ENCODE data around the gene MIB1. TPM values are rescaled to one million over a fixed set of nuclear protein-coding genes. Genes with fewer than 3 reads are reported as not detected.

Gene MIB1
- total and polyA plus RNA-seq, 2 experiments from 2014 or later: 10.8 to 56.7 TPM

GRCh38 chr18:21733011-21733410 is 7.6 kb upstream of the MIB1 start:
- Histone ChIP-seq H2AFZ (no peak overlapping the region), H3K4me1 (ENCODE audit: insufficient read depth) (peaks cover 9% of the 10 kb centered on the region), H3K9me2 (ENCODE audit: insufficient read depth) (no peaks in the 10 kb centered on the region), H3K79me2 (replicated peaks; ENCODE audit: insufficient read depth) (no peaks in the 10 kb centered on the region), H3K27me3 (ENCODE audit: insufficient read depth) (no peaks in the 10 kb centered on the region), H3F3A (replicated peaks; ENCODE audit: low read depth) (no peaks in the 10 kb centered on the region), H4K20me1 (replicated peaks; ENCODE audit: insufficient read depth) (no peaks in the 10 kb centered on the region), H3K4me2 (no peak overlapping the region), H3K4me3 (no peak overlapping the region), H3K27ac (ENCODE audit: low read depth) (no peak overlapping the region), H3K36me3 (ENCODE audit: insufficient read depth) (no peaks in the 10 kb centered on the region)
- Mint-ChIP-seq H3K27ac (no peak overlapping the region), H3K4me1 (peaks cover 14% of the 10 kb centered on the region; the same call in 2 of the 3 replicates), H3K4me3 (no peak overlapping the region), H3K9me3 (peaks cover 23% of the 10 kb centered on the region), H3K27me3 (ENCODE audit: insufficient read depth, low read depth, poor library complexity) (peaks cover 1% of the 10 kb centered on the region), H3K36me3 (ENCODE audit: low read depth) (peaks cover 12% of the 10 kb centered on the region)
- ATAC-seq (no peak), DNase-seq (ENCODE audit: low spot score) (no peak)
- TF ChIP-seq JUNB (IDR thresholded peaks at IDR 0.05; ENCODE audit: unreplicated experiment) (no peak), CTCF (conservative IDR thresholded peaks at IDR 0.05; ENCODE audit: low read depth in 2 of 2) (no peak), NANOG (IDR thresholded peaks at IDR 0.05; ENCODE audit: borderline replicate concordance) (no peak), STAT1 (IDR thresholded peaks at IDR 0.05; ENCODE audit: unreplicated experiment) (no peak), EZH2phosphoT487 (IDR thresholded peaks at IDR 0.05; ENCODE audit: unreplicated experiment) (no peak), CREB1 (CRISPR knock-in tag; IDR thresholded peaks at IDR 0.05; ENCODE audit: low read depth) (no peak), POLR2AphosphoS5 (IDR thresholded peaks at IDR 0.05; ENCODE audit: low read depth) (no peak), EZH2 (IDR thresholded peaks at IDR 0.05; ENCODE audit: low read depth, unreplicated experiment) (no peak), ZNF462 (CRISPR knock-in tag; IDR thresholded peaks at IDR 0.05) (no peak), ZNF331 (CRISPR knock-in tag; IDR thresholded peaks at IDR 0.05; ENCODE audit: low read depth) (no peak), REST (IDR thresholded peaks at IDR 0.05; ENCODE audit: unreplicated experiment) (no peak), ZNF114 (CRISPR knock-in tag; IDR thresholded peaks at IDR 0.05) (no peak)

Measured in GM23338 (cell line).